GM23248 (cell line): Measurements from ENCODE around the gene DLG2. TPM values are rescaled to one million over a fixed set of nuclear protein-coding genes. Genes with fewer than 3 reads are reported as not detected.

ENCODE experiments used
- DNase-seq: peaks from one replicate; pipeline ENCODE4 v3.0.0-alpha.2; 2015
- H2AFZ ChIP-seq: fragments of 200-600 bp; sonication (generic); 2 replicates; pipeline ENCODE4 v1.6.1; 2016; ENCODE audit warnings: antibody characterized with exemption
- H3F3A ChIP-seq: fragments of 200-600 bp; sonication (generic); 2 replicates; pipeline ENCODE4 v1.6.1; 2016; ENCODE audit warnings: mild to moderate bottlenecking, antibody characterized with exemption, mixed run types; ENCODE audit not compliant: insufficient read depth
- H3K27ac ChIP-seq: fragments of 200-600 bp; sonication (generic); 2 replicates; pipeline ENCODE4 v1.5.1; 2016; ENCODE audit warnings: mild to moderate bottlenecking
- H3K27me3 ChIP-seq: fragments of 200-600 bp; sonication (generic); replicated peaks from 2 replicates; pipeline ENCODE4 v1.6.1; 2016; ENCODE audit warnings: mild to moderate bottlenecking; ENCODE audit not compliant: insufficient read depth
- H3K36me3 ChIP-seq: fragments of 200-600 bp; sonication (generic); 2 replicates; pipeline ENCODE4 v1.6.1; 2016; ENCODE audit warnings: low read depth, mild to moderate bottlenecking
- H3K4me1 ChIP-seq: fragments of 200-600 bp; sonication (generic); 2 replicates; pipeline ENCODE4 v1.6.1; 2016; ENCODE audit warnings: mild to moderate bottlenecking; ENCODE audit not compliant: insufficient read depth
- H3K4me2 ChIP-seq: fragments of 200-600 bp; sonication (generic); one replicate; pipeline ENCODE4 v1.6.1; 2016; ENCODE audit warnings: mild to moderate bottlenecking; ENCODE audit not compliant: unreplicated experiment
- H3K4me3 ChIP-seq: fragments of 200-600 bp; sonication (generic); 2 replicates; pipeline ENCODE4 v1.5.1; 2016; ENCODE audit warnings: mild to moderate bottlenecking
- H3K79me2 ChIP-seq: fragments of 200-600 bp; sonication (generic); 2 replicates; pipeline ENCODE4 v1.6.1; 2016; ENCODE audit warnings: mild to moderate bottlenecking; ENCODE audit not compliant: insufficient read depth
- H3K9ac ChIP-seq: fragments of 200-600 bp; sonication (generic); 2 replicates; pipeline ENCODE4 v1.6.1; 2016; ENCODE audit warnings: mild to moderate bottlenecking
- H3K9me2 ChIP-seq: fragments of 200-600 bp; sonication (generic); 2 replicates; pipeline ENCODE4 v1.6.1; 2016; ENCODE audit warnings: mixed run types, mild to moderate bottlenecking, moderate library complexity; ENCODE audit not compliant: insufficient read depth
- H3K9me3 ChIP-seq: fragments of 200-600 bp; sonication (generic); one replicate; pipeline ENCODE4 v1.6.1; 2017; ENCODE audit warnings: low read depth
- H4K20me1 ChIP-seq: fragments of 200-600 bp; sonication (generic); 2 replicates; pipeline ENCODE4 v1.6.0; 2016; ENCODE audit not compliant: insufficient read depth
- EZH2 ChIP-seq: fragments of 200-600 bp; sonication (generic); IDR thresholded peaks from 2 replicates; pipeline ENCODE4 v1.6.1; 2018; ENCODE audit warnings: antibody characterized with exemption, mild to moderate bottlenecking; ENCODE audit not compliant: insufficient read depth, poor library complexity, severe bottlenecking
- EZH2phosphoT487 ChIP-seq: fragments of 200-600 bp; sonication (generic); IDR thresholded peaks from 2 replicates; pipeline ENCODE4 v1.6.1; 2018; ENCODE audit warnings: antibody characterized with exemption, moderate library complexity, mild to moderate bottlenecking, low read depth; ENCODE audit not compliant: insufficient read depth
- WGBS, 2 experiments: methylation state at CpG; one replicate each; pipeline ENCODE4 v1.1.6; 2015 to 2017; ENCODE audit warnings: low lambda C conversion rate in 2 of 2, low coverage in 1 of 2; ENCODE audit errors: missing lambda C conversion rate in 2 of 2; 5-methylcytosine and 5-hydroxymethylcytosine counted together
- in situ Hi-C: fragments of 300-500 bp; cut with MboI; formaldehyde crosslinking; loops from 2 replicates; pipeline ENCODE4 v1.15.0; 2020
- polyA plus RNA-seq: library from polyadenylated mRNA; unstranded; fragments of >200 nt; fragmentation: Nextera tagmentation; extraction: Ambion mirVana; gene quantifications from 2 replicates; pipeline ENCODE4 v1.2.1, GENCODE V29; 2016
- total RNA-seq: library from RNA; depleted of rRNA; stranded (reverse); fragments of >200 nt; shearing (Covaris generic); gene quantifications from 2 replicates; pipeline ENCODE4 v1.2.3, GENCODE V29; 2014

The DLG2 gene
- total and polyA plus RNA-seq, 2 experiments from 2014 or later = 1.1 to 1.7 TPM

DNA sequence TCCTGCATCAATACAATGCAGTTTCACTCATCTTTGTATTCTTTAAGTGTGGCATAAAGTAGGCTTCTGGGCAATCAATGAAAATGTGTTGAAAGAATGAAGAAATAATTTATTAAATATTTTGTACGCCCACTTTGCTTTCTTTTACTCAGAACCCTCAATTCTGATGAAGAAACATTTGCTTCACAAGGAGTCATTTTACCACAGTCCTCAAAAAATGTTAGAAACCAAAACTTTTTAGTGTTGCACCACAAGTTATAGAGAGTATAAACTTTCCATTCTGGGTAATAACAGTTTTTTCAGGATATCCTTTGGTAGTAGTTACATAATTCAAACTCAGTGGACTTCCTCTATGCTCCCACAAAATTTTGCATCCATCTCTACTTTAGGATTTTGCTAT, 360.5 kb downstream of the DLG2 start:
- no peaks in the 10 kb centered on the region for H4K20me1 ChIP-seq
- no peak overlapping the region for H3K4me2 ChIP-seq
- no peak overlapping the region for H3K9ac ChIP-seq
- no peak overlapping the region for H3K27ac ChIP-seq
- H3K4me3 ChIP-seq = no peak overlapping the region
- TF ChIP-seq EZH2phosphoT487 (no peak), EZH2 (no peak)
- H3K9me2 ChIP-seq = no peaks in the 10 kb centered on the region
- no peaks in the 10 kb centered on the region for H3K79me2 ChIP-seq
- in situ Hi-C loops = no loop called here
- no peaks in the 10 kb centered on the region for H3K27me3 ChIP-seq
- no peaks in the 10 kb centered on the region for H3F3A ChIP-seq
- no peaks in the 10 kb centered on the region for H3K36me3 ChIP-seq
- H3K4me1 ChIP-seq = no peaks in the 10 kb centered on the region
- no peak overlapping the region for H2AFZ ChIP-seq
- 65 to 70% methylated on average over 1 of the region's 1 CpG for WGBS, 2 experiments
- no peak for DNase-seq
- no peaks in the 10 kb centered on the region for H3K9me3 ChIP-seq

DNA sequence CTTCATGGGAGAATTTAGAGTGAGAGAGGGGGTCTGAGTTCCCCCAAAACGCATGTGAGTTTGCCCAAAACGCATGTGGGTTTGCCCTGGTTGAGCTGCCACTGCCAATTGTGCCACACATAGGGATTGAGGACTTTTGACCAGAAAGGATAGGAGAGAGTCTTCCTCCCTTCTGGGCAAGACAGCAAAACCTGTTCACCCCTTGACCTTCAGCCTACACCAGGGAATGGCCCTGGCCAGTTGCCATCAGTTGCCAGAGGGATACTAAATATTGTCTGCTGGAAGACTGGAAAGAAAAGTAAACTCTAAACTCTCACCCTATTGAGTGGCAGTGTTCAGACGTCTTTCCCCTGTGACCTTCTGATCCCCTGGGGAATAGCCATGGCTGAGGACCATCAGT, 363.8 kb downstream of the DLG2 start:
- Histone ChIP-seq H3K79me2 (no peaks in the 10 kb centered on the region), H3K4me1 (no peaks in the 10 kb centered on the region), H3F3A (no peaks in the 10 kb centered on the region), H4K20me1 (no peaks in the 10 kb centered on the region), H3K4me2 (no peak overlapping the region), H3K27ac (no peak overlapping the region), H3K9me3 (no peaks in the 10 kb centered on the region), H3K9ac (no peak overlapping the region), H3K27me3 (no peaks in the 10 kb centered on the region), H3K4me3 (no peak overlapping the region), H2AFZ (no peak overlapping the region), H3K36me3 (no peaks in the 10 kb centered on the region), H3K9me2 (no peaks in the 10 kb centered on the region)
- WGBS, 2 experiments = 45 to 48% methylated on average over 3 of the region's 3 CpGs
- DNase-seq = no peak
- TF ChIP-seq EZH2 (no peak), EZH2phosphoT487 (no peak)
- in situ Hi-C loops = no loop called here

DNA sequence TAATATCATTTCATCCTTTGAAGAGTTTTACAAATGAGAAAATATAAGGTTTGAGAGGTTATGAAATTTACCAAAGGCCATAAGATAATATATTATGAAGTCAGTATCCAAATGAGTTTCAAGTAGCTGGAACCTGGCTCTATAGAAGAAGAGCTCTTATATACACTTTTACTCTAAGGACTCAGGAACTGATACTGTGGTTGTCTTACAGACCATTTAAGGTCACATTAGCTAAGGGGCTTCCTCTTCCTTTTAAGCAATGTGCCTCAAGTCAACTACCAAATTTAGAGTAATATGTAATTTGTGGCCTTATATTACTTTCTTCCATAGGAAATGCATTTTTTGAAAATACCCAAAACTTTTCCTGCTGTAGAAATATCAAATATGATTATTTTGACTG, 369.3 kb downstream of the DLG2 start:
- Histone ChIP-seq H4K20me1 (no peaks in the 10 kb centered on the region), H3K4me2 (no peak overlapping the region), H3K4me3 (no peak overlapping the region), H3K27ac (no peak overlapping the region), H3K36me3 (no peaks in the 10 kb centered on the region), H3K4me1 (no peaks in the 10 kb centered on the region), H3K9me3 (no peaks in the 10 kb centered on the region), H3F3A (no peaks in the 10 kb centered on the region), H2AFZ (no peak overlapping the region), H3K79me2 (no peaks in the 10 kb centered on the region), H3K9me2 (no peaks in the 10 kb centered on the region), H3K27me3 (no peaks in the 10 kb centered on the region), H3K9ac (no peak overlapping the region)
- TF ChIP-seq EZH2 = no peak
- no peak for TF ChIP-seq EZH2phosphoT487
- in situ Hi-C loops = no loop called here
- no peak for DNase-seq

DNA sequence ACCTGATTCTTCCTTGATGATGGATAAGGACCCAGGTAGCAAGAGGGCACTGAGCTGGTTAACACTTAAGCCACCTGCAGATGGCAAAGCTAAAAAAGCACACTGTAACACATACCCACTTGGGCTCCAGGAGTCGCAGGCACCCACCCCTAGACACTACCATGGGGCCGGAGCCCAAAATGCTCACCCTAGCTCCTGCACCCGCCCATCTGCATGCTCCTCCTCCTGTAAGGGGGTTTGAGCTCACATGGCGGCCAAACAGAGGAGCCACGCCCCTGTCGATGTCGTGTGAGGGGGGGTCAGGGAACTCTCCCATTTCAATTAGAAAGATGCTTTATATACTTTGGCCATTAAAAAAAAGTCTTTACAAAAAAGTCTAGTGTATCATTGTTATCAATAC, 370.7 kb downstream of the DLG2 start:
- Histone ChIP-seq H3K4me2 (no peak overlapping the region), H3K9me2 (no peaks in the 10 kb centered on the region), H3K9ac (no peak overlapping the region), H3K4me3 (no peak overlapping the region), H4K20me1 (no peaks in the 10 kb centered on the region), H3K79me2 (no peaks in the 10 kb centered on the region), H2AFZ (no peak overlapping the region), H3K27me3 (no peaks in the 10 kb centered on the region), H3K4me1 (no peaks in the 10 kb centered on the region), H3K9me3 (no peaks in the 10 kb centered on the region), H3F3A (no peaks in the 10 kb centered on the region), H3K27ac (no peak overlapping the region), H3K36me3 (no peaks in the 10 kb centered on the region)
- in situ Hi-C loops = no loop called here
- DNase-seq = no peak
- TF ChIP-seq EZH2 (no peak), EZH2phosphoT487 (no peak)
- 70 to 81% methylated on average over 7 of the region's 7 CpGs for WGBS, 2 experiments

DNA sequence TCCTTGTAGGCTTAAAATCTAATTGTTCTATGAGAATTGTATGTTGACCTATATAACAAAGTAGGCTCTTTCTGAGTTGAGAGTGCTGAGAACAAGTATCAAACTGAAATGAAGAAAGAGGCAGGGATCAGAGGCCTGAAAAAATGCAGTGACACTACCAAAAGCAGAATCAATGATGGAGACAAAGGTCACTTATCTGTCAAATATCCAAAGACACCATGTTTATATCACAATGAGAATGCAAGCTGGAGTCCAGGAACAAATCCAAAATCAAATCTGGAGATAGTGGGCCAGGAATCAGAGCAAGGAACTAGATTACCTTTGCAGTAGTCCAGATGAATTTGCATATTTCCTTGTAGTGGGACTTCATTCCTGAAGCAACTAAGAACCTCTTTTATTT, 377.7 kb downstream of the DLG2 start:
- no peak overlapping the region for H3K4me3 ChIP-seq
- no peaks in the 10 kb centered on the region for H4K20me1 ChIP-seq
- no peaks in the 10 kb centered on the region for H3K9me2 ChIP-seq
- H3K9ac ChIP-seq = no peak overlapping the region
- no peaks in the 10 kb centered on the region for H3K36me3 ChIP-seq
- H3K79me2 ChIP-seq = no peaks in the 10 kb centered on the region
- no peak overlapping the region for H3K4me2 ChIP-seq
- H3F3A ChIP-seq = no peaks in the 10 kb centered on the region
- H3K9me3 ChIP-seq = no peaks in the 10 kb centered on the region
- TF ChIP-seq EZH2 = no peak
- TF ChIP-seq EZH2phosphoT487 = no peak
- no peaks in the 10 kb centered on the region for H3K27me3 ChIP-seq
- H2AFZ ChIP-seq = no peak overlapping the region
- no peak for DNase-seq
- in situ Hi-C loops = no loop called here
- H3K4me1 ChIP-seq = no peaks in the 10 kb centered on the region
- no peak overlapping the region for H3K27ac ChIP-seq
